ENCODE results near the gene TBC1D2.
"Not testable (repeated sequence)": the region's sequence is repeated elsewhere in the genome, so short reads cannot be mapped to it uniquely, and the experiment has no call there.

TBC1D2 gene

GRCh38 chr9:98285446-98285845 is 30.0 kb upstream of the TBC1D2 start (continued):
- TF ChIP-seq ZNF2 (tag by site-specific recombination; IDR thresholded peaks at IDR 0.05) (no peak), GLI4 (tag by site-specific recombination; IDR thresholded peaks at IDR 0.05) (no peak)

- Histone ChIP-seq H3K4me3 (ENCODE audit: low read depth, low read length) (no peak overlapping the region), H3K36me3 (ENCODE audit: control insufficient read depth in 2 of 2, insufficient read depth in 1 of 2, low read length in 2 of 2) (no peaks in the 10 kb centered on the region), H3K27ac (ENCODE audit: extremely low read depth, low read depth, low read length) (no peak overlapping the region), H3K9me3 (ENCODE audit: control insufficient read depth, insufficient read depth, low read depth, low read length) (no peaks in the 10 kb centered on the region), H3K4me1 (ENCODE audit: control insufficient read depth, insufficient read depth, low read length) (peaks cover 2% of the 10 kb centered on the region; the same call in 1 of the 2 replicates)
- peak; percentile 64; the same call in 1 of the 2 replicates for TF ChIP-seq REST (tag by site-specific recombination; IDR thresholded peaks at IDR 0.05)
- TF ChIP-seq ZNF510 (tag by site-specific recombination; IDR thresholded peaks at IDR 0.05; ENCODE audit: insufficient replicate concordance) = no peak
- no peak for TF ChIP-seq ZBTB20 (tag by site-specific recombination; IDR thresholded peaks at IDR 0.05)
- no peak for TF ChIP-seq ZNF112 (tag by site-specific recombination; IDR thresholded peaks at IDR 0.05)
- no peak for TF ChIP-seq ZNF221 (tag by site-specific recombination; IDR thresholded peaks at IDR 0.05; ENCODE audit: borderline replicate concordance)
- no peak for TF ChIP-seq ZNF777 (tag by site-specific recombination; IDR thresholded peaks at IDR 0.05; ENCODE audit: borderline replicate concordance)
- no peak for TF ChIP-seq ZNF202 (tag by site-specific recombination; IDR thresholded peaks at IDR 0.05; ENCODE audit: borderline replicate concordance)
- TF ChIP-seq ZNF391 (tag by site-specific recombination; IDR thresholded peaks at IDR 0.05; ENCODE audit: borderline replicate concordance, low read depth) = no peak
- CTCF ChIA-PET = no interaction called here
- POLR2A ChIA-PET = no interaction called here
These were observed 29.3 kb upstream of the TBC1D2 start for GRCh38 chr9:98284754-98285153.

- H3K4me3 ChIP-seq (ENCODE audit: low read depth, low read length); H3K4me1 ChIP-seq (ENCODE audit: control insufficient read depth, insufficient read depth, low read length); H3K36me3 ChIP-seq (ENCODE audit: control insufficient read depth in 2 of 2, insufficient read depth in 1 of 2, low read length in 2 of 2); POLR2A ChIA-PET; H3K27ac ChIP-seq (ENCODE audit: extremely low read depth, low read depth, low read length); H3K9me3 ChIP-seq (ENCODE audit: control insufficient read depth, insufficient read depth, low read depth, low read length): not testable (repeated sequence)
- CTCF ChIA-PET = interaction anchor here (0.7 kb wide), 2 partner anchors 359 to 486 kb away, joined by 3 to 4 read pairs; no protein-coding TSS in a partner anchor
These were observed 27.7 kb upstream of the TBC1D2 start for GRCh38 chr9:98283143-98283542.

- POLR2A ChIA-PET = no interaction called here
- Histone ChIP-seq H3K9me3 (ENCODE audit: control insufficient read depth, insufficient read depth, low read depth, low read length) (no peaks in the 10 kb centered on the region), H3K36me3 (ENCODE audit: control insufficient read depth in 2 of 2, insufficient read depth in 1 of 2, low read length in 2 of 2) (no peaks in the 10 kb centered on the region), H3K4me1 (ENCODE audit: control insufficient read depth, insufficient read depth, low read length) (peaks cover 2% of the 10 kb centered on the region; the same call in 1 of the 2 replicates), H3K4me3 (ENCODE audit: low read depth, low read length) (no peak overlapping the region), H3K27ac (ENCODE audit: extremely low read depth, low read depth, low read length) (no peak overlapping the region)
- no peak for TF ChIP-seq ZNF692 (tag by site-specific recombination; IDR thresholded peaks at IDR 0.05)
- TF ChIP-seq ZNF366 (tag by site-specific recombination; conservative IDR thresholded peaks at IDR 0.05) = peak; percentile 85
- CTCF ChIA-PET = interaction anchor here (0.7 to 1.3 kb wide), 2 partner anchors 206 to 257 kb away, joined by 4 to 5 read pairs; no protein-coding TSS in a partner anchor
These were observed 25.8 kb upstream of the TBC1D2 start for GRCh38 chr9:98281281-98281680.
